ENCODE results near the gene INSL3. TPM values are rescaled to one million over a fixed set of nuclear protein-coding genes. Genes with fewer than 3 reads are reported as not detected.
"Not testable (repeated sequence)": the region's sequence is repeated elsewhere in the genome, so short reads cannot be mapped to it uniquely, and the experiment has no call there.

Gene INSL3
- total RNA-seq, 1 donor from 2014 or later: not detected

DNA sequence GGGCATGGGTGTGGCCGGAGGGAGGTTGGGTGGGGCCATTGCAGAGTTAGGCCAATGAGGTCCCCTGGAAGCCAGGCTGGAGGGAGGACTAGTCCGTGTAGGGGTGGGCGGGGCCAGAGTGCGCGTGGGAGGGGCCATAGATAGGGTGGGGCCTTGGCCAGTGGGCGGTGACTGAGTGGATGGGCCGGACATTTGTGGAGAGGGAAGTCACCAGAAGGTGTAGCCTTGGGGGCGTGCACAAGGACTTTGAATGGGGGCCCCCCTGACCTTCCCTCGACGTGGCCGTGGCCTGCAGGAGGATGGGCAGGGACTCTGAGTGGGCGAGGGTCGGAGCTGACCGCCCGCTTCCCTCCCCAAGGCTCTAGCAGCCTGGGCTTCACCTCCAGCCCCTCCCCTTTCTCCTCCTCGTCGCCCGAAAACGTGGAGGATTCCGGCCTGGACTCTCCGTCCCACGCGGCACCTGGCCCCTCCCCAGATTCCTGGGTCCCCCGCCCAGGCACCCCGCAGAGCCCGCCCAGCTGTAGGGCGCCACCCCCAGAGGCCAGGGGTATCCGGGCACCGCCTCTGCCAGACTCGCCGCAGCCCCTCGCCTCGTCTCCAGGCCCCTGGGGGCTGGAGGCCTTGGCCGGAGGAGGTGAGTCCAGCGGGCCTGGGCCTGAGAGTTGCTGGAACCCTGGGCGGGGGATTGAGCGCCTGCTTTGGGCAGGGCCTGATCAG, 42.9 kb downstream of the INSL3 start:
- Histone ChIP-seq H3K4me3 (no peak overlapping the region), H3K4me1 (peaks cover 12% of the 10 kb centered on the region), H3K9me3 (no peaks in the 10 kb centered on the region), H3K36me3 (no peaks in the 10 kb centered on the region), H3K27ac (no peak overlapping the region), H3K27me3 (no peaks in the 10 kb centered on the region)
- TF ChIP-seq POLR2A (IDR thresholded peaks at IDR 0.05) (no peak), POLR2AphosphoS5 (IDR thresholded peaks at IDR 0.05; ENCODE audit: insufficient read depth in 1 of 2, low read depth in 1 of 2) (no peak), CTCF (IDR thresholded peaks at IDR 0.05) (no peak)
- intact Hi-C loops (cut with DNase I): no loop called here
- no peak for DNase-seq (ENCODE audit: extremely low spot score in 2 of 2)

DNA sequence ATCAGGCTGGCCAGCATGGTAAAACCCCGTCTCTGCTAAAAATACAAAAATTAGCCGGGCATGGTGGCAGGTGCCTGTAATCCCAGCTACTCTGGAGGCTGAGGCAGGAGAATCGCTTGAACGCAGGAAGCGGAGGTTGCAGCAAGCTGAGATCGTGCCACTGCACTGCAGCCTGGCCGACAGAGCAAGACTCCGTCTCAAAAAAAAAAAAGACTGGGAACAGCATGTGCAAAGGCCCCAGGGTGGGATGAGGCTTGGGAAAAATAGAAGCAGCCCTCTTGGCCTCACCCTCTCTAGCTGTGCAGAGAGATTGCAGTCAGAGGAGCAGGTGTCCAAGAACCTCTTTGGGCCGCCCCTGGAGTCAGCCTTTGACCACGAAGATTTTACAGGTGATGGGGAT, 43.5 kb downstream of the INSL3 start:
- H3K27me3 ChIP-seq; H3K36me3 ChIP-seq; intact Hi-C loops (cut with DNase I): not testable (repeated sequence)

GRCh38 chr19:17775991-17776803, 45.1 kb downstream of the INSL3 start:
- Histone ChIP-seq H3K9me3 (no peaks in the 10 kb centered on the region), H3K36me3 (no peaks in the 10 kb centered on the region), H3K27ac (no peak overlapping the region), H3K4me3 (no peak overlapping the region), H3K4me1 (peaks cover 12% of the 10 kb centered on the region), H3K27me3 (no peaks in the 10 kb centered on the region)
- TF ChIP-seq CTCF (IDR thresholded peaks at IDR 0.05): no peak
- no peak for TF ChIP-seq POLR2AphosphoS5 (IDR thresholded peaks at IDR 0.05; ENCODE audit: insufficient read depth in 1 of 2, low read depth in 1 of 2)
- TF ChIP-seq POLR2A (IDR thresholded peaks at IDR 0.05): no peak
- intact Hi-C loops (cut with DNase I): no loop called here
- no peak for DNase-seq (ENCODE audit: extremely low spot score in 2 of 2)

More for the DNA sequence above, 43.5 kb downstream of the INSL3 start:
- H3K9me3 ChIP-seq; DNase-seq (ENCODE audit: extremely low spot score in 2 of 2); H3K27ac ChIP-seq; H3K4me3 ChIP-seq: not testable (repeated sequence)
- H3K4me1 ChIP-seq: peaks cover 12% of the 10 kb centered on the region

DNA sequence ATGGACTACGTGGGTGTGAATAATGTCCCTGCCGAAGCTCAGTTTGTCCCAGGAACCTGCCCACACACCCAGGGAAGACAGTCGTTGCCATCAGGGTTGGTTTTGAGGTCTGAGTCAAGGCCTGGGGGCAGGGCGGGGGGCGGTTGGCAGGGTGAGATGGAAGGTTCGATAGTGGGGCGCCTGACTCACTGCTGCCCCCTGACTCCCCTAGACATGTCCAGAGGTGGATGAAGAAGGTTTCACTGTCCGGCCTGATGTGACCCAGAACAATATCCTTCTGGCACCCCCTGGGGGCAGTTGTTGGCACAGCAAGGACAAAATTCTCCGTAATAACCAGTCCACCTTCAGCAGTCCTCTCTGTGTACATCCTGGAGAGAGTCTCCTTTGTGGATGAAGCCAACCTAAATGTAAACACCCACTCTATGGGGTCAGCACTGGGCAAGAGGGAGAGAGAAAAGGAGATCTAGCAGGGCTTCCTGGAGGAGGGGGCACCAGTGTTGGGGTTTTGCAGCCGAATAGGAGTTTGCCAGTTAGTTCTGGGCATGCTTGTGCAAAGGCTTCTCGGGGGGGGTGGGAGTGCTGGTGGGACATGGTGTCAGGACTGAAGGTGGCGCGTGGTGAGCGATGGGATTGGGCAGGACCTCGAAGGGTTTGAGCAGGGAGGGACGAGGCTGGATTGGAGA, 45.9 kb downstream of the INSL3 start:
- Histone ChIP-seq H3K27me3 (no peaks in the 10 kb centered on the region), H3K27ac (no peak overlapping the region), H3K9me3 (no peaks in the 10 kb centered on the region), H3K36me3 (no peaks in the 10 kb centered on the region), H3K4me1 (peaks cover 12% of the 10 kb centered on the region), H3K4me3 (no peak overlapping the region)
- TF ChIP-seq POLR2AphosphoS5 (IDR thresholded peaks at IDR 0.05; ENCODE audit: insufficient read depth in 1 of 2, low read depth in 1 of 2) (no peak), CTCF (IDR thresholded peaks at IDR 0.05) (peak in 1 of 3 experiments; percentile 21), POLR2A (IDR thresholded peaks at IDR 0.05) (no peak)
- intact Hi-C loops (cut with DNase I): no loop called here
- DNase-seq (ENCODE audit: extremely low spot score in 2 of 2): no peak

DNA sequence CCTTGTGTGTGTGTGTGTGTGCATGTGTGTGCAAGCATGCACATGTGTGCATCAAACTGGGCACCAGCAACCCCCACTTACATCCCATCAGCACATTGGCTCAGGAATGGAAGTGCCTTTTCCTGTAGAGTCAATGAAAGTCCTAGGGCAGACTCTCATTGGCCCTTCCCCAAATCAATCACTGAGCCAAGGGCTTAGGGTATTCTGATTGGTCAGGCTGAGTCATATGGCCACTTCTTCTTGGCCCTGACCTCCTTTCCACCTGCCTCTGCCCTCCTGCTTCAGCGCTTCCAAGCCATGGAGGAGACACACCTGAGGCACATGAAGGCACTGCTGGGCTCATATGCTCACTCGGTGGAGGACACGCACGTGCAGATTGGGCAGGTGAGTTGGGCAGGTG, 49.1 kb downstream of the INSL3 start:
- Histone ChIP-seq H3K36me3 (no peaks in the 10 kb centered on the region), H3K27me3 (no peaks in the 10 kb centered on the region), H3K27ac (no peak overlapping the region), H3K4me1 (no peaks in the 10 kb centered on the region), H3K4me3 (no peak overlapping the region), H3K9me3 (no peaks in the 10 kb centered on the region)
- no peak for TF ChIP-seq CTCF (IDR thresholded peaks at IDR 0.05)
- TF ChIP-seq POLR2AphosphoS5 (IDR thresholded peaks at IDR 0.05; ENCODE audit: insufficient read depth in 1 of 2, low read depth in 1 of 2): no peak
- no peak for TF ChIP-seq POLR2A (IDR thresholded peaks at IDR 0.05)
- DNase-seq (ENCODE audit: extremely low spot score in 2 of 2): no peak
- intact Hi-C loops (cut with DNase I): no loop called here
